Left ventricle myocardium inferior (tissue), 1 donor: ENCODE data around the gene TWF2. TPM values are rescaled to one million over a fixed set of nuclear protein-coding genes. Genes with fewer than 3 reads are reported as not detected.

Experiments
- DNase-seq: peaks from one replicate; pipeline ENCODE4 v3.0.0-alpha.2; 2020
- H3K27ac ChIP-seq: fragments of 200-600 bp; replicated peaks from 2 replicates; pipeline ENCODE4 v1.8.0; 2021
- H3K27me3 ChIP-seq: fragments of 200-600 bp; 2 replicates; pipeline ENCODE4 v1.8.0; 2021; ENCODE audit warnings: low read depth
- H3K36me3 ChIP-seq: fragments of 200-600 bp; 2 replicates; pipeline ENCODE4 v1.8.0; 2021
- H3K4me1 ChIP-seq: fragments of 200-600 bp; 2 replicates; pipeline ENCODE4 v1.8.0; 2021
- H3K4me3 ChIP-seq: fragments of 200-600 bp; 2 replicates; pipeline ENCODE4 v1.8.0; 2021; ENCODE audit warnings: mild to moderate bottlenecking, moderate library complexity
- H3K9me3 ChIP-seq: fragments of 200-600 bp; replicated peaks from 2 replicates; pipeline ENCODE4 v1.8.0; 2021
- intact Hi-C: fragments of 100-400 bp; cut with micrococcal nuclease; formaldehyde crosslinking; loops from one replicate; pipeline ENCODE4 v1.11.0; 2022
- total RNA-seq: library from RNA; stranded (reverse); fragmentation: NEBNext Ultra II Directional; extraction: Animal tissue kit (Norgen Biotek cat#: 25700); gene quantifications from one replicate; pipeline ENCODE4 v1.2.1, GENCODE V29; 2021
- TF ChIP-seq, protein P1 (sequence below): fragments of 200-600 bp; IDR thresholded peaks from 2 replicates; pipeline ENCODE4 v1.8.0; 2021; ENCODE audit warnings: antibody characterized with exemption, mild to moderate bottlenecking, borderline replicate concordance
- donor health status: DM: no; HTN: yes; CAD: no; lungs with severe emphysema.

The TWF2 gene
- total RNA-seq, 1 donor from 2014 or later: 115 TPM

DNA sequence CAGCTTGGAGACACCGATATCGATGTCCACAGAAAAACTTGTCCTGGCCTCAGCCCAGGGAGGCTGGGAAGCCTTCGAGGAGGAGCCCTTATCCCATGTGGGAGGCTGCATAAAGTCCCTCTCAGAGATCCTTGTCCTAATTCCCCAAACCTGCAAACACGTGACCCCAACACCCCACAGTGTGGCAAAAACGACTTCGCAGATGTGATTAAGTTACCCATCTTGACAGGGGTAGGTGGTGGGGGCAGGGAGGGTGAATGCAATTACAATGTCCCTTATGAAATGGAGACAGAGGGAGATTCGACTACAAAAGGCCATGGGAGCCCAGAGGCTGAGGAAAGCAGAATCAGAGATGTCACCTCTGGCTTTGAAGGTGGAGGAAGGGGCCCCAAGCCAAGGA lies 11.2 kb downstream of the TWF2 start:
- Histone ChIP-seq H3K36me3 (peaks cover 53% of the 10 kb centered on the region), H3K4me1 (peaks cover 16% of the 10 kb centered on the region), H3K9me3 (no peaks in the 10 kb centered on the region), H3K4me3 (no peak overlapping the region), H3K27ac (no peak overlapping the region), H3K27me3 (no peaks in the 10 kb centered on the region)
- DNase-seq: no peak
- intact Hi-C loops: loop anchor here (5.0 kb wide), 1 partner anchor 115 kb away; no protein-coding TSS in a partner anchor
- TF ChIP-seq, protein P1, sequence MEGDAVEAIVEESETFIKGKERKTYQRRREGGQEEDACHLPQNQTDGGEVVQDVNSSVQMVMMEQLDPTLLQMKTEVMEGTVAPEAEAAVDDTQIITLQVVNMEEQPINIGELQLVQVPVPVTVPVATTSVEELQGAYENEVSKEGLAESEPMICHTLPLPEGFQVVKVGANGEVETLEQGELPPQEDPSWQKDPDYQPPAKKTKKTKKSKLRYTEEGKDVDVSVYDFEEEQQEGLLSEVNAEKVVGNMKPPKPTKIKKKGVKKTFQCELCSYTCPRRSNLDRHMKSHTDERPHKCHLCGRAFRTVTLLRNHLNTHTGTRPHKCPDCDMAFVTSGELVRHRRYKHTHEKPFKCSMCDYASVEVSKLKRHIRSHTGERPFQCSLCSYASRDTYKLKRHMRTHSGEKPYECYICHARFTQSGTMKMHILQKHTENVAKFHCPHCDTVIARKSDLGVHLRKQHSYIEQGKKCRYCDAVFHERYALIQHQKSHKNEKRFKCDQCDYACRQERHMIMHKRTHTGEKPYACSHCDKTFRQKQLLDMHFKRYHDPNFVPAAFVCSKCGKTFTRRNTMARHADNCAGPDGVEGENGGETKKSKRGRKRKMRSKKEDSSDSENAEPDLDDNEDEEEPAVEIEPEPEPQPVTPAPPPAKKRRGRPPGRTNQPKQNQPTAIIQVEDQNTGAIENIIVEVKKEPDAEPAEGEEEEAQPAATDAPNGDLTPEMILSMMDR: no peak

DNA sequence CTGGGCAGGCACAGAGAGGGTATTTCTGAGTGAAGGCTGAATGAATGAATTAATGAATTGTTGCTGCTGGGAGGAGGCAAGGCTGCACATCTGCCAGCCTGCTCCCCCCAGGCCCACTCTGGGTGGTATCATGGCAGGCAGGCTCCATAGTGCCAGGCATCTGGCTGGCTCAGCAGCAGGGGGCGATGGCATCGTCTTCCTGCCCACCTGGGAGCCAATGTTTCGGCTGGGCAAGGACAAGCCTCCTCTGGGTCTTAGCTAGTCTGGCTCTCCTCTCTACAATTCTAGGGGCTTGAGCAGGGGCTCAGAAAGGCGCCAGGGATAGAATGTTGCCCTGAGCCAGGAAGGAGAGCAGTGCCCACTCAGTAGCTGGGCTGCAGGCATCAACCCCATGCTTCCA lies 11.8 kb downstream of the TWF2 start:
- DNase-seq: no peak
- intact Hi-C loops: loop anchor here (5.0 kb wide), 1 partner anchor 115 kb away; no protein-coding TSS in a partner anchor
- Histone ChIP-seq H3K27ac (no peak overlapping the region), H3K36me3 (peaks cover 46% of the 10 kb centered on the region), H3K9me3 (no peaks in the 10 kb centered on the region), H3K4me1 (peaks cover 9% of the 10 kb centered on the region), H3K27me3 (no peaks in the 10 kb centered on the region), H3K4me3 (no peak overlapping the region)
- TF ChIP-seq, protein P1: no peak

DNA sequence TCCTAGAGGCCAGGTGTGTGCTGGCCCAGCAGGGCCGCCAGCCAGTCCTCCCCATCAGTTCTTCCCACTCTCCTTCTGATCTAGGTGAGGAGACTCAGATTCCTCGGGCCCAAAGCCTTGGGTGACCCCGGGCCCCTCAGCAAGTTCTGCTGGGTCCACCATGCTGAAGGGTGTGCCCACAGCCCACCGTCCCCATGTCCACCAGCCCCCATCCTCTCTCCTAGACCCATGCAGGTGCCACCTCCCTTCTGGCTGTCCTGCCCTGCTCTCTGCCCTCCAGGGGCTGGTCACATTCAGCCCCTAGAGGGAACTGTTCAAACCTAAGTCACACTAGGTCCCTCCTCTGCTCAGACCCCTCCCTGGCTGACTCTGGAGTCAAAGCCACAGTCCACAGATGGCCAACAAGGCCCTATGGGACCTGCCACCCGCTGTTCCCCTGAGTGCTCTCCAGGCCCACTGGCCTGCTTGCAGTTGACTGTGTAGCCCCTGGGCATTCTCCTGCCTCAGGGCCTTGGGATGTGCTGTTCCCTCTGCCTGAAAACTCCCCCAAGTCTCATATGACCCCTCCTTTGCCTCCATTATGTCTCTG lies 12.6 kb downstream of the TWF2 start:
- TF ChIP-seq, protein P1: no peak
- intact Hi-C loops: loop anchor here (5.0 kb wide), 1 partner anchor 116 kb away; no protein-coding TSS in a partner anchor
- no peak for DNase-seq
- Histone ChIP-seq H3K27ac (no peak overlapping the region), H3K27me3 (no peaks in the 10 kb centered on the region), H3K36me3 (peaks cover 39% of the 10 kb centered on the region), H3K4me1 (peaks cover 7% of the 10 kb centered on the region), H3K4me3 (no peak overlapping the region), H3K9me3 (no peaks in the 10 kb centered on the region)

DNA sequence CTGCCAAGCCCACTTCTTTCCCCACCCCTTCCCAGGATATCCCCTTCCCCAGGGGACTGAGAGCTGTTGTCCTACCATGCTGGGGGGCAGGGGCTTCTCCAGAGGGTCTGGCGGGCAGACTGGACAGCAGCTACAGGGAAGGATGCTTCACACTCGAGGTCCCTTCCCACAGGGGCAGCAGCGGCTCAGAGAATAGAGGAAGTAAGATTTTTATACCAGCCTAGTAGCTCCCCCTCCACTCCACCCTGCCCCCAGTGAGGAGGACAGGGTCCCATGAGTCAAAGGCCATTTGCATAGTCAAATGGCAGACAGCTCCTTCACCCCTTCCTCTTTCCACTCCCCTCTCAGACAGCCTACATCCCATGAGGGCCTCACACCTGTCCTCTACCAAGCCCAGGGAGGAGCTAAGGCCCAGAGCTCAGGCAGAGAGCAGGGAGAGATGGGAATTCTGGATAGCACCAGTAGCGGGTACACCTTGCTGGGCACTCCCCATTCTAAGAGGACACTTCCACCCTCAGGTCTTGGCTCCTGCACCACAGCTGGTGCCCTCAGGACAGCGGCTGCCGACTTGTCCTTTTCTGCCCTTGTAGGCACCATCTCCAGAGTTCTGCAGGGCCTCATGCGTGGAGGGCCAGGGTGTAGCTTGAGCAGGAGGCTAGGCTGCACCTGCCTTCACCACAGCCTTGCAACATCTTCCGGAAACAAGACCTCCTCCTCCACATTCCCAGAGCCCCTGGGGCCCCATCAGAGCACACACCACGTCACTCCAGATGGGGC lies 13.3 kb downstream of the TWF2 start, which contains the start of gene TLR9:
Gene TLR9 (minus strand): TSS at position 194 of the 777 bp plus-strand sequence. CDS start 116 bp downstream, at position 78.
- TF ChIP-seq, protein P1: no peak
- Histone ChIP-seq H3K27ac (no peak within 1 kb of the TSS), H3K4me3 (no peak within 1 kb of the TSS), H3K9me3 (no peaks in the 10 kb centered on the region), H3K27me3 (no peaks in the 10 kb centered on the region), H3K36me3 (peaks cover 33% of the 10 kb centered on the region), H3K4me1 (peaks cover 9% of the 10 kb centered on the region)
- intact Hi-C loops: loop anchor here (5.0 kb wide), 1 partner anchor 117 kb away; no protein-coding TSS in a partner anchor
- DNase-seq: no peak

DNA sequence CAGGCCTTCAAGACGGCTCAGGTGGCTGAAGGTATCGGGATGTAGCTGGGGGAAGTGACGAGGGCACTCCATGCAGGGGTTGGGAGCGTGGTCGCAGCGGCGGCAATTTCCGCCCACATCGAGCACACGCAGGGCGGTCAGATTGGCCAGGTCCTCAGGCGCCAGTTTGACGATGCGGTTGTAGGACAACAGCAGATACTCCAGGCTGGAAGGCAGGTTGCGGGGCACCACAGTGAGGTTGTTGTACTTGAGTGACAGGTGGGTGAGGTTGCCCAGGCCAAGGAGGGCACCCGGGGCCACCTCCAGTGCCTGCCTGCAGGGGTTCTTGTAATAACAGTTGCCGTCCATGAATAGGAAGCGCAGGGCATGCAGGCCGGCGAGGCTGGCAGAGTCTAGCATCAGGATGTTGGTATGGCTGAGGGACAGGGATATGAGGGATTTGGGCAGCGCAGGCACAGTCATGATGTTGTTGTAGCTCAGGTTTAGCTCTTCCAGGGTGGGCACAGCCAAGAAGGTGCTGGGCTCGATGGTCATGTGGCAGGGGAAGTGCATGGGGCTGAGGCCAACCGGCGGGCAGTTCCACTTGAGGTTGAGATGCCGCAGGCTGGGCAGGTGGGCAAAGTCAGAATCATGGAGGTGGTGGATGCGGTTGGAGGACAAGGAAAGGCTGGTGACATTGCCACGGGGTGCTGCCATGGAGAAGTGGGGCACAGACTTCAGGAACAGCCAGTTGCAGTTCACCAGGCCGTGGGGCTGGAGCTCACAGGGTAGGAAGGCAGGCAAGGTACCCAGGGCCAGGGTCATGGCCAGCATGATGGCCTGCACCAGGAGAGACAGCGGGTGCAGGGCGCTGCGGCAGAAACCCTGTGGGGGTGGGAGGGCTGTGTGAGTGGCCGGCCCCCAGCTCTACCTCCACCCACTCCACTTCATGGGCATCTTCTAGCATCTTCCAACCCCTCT lies 15.2 kb downstream of the TWF2 start:
- Histone ChIP-seq H3K4me3 (no peak overlapping the region), H3K27me3 (no peaks in the 10 kb centered on the region), H3K4me1 (peaks cover 24% of the 10 kb centered on the region), H3K36me3 (peaks cover 13% of the 10 kb centered on the region), H3K27ac (no peak overlapping the region), H3K9me3 (no peaks in the 10 kb centered on the region)
- intact Hi-C loops: no loop called here
- TF ChIP-seq, protein P1: no peak
- no peak for DNase-seq
